SK-N-MC (cell line): ENCODE measurements around the gene PGLYRP4.

Experiments
- DNase-seq: peaks from one replicate; pipeline ENCODE4 v3.0.0-alpha.2; 2011; ENCODE audit warnings: low read depth, low spot score
- H3K27ac ChIP-seq: fragments of 200-600 bp; sonication (generic); 2 replicates; pipeline ENCODE4 v1.5.1; 2016; ENCODE audit warnings: mixed run types
- H3K36me3 ChIP-seq: fragments of 200-600 bp; sonication (generic); 2 replicates; pipeline ENCODE4 v1.6.1; 2017; ENCODE audit warnings: antibody characterized with exemption, low read length, mixed read lengths; ENCODE audit not compliant: insufficient read depth
- H3K4me3 ChIP-seq: fragments of 200-600 bp; sonication (generic); 2 replicates; pipeline ENCODE4 v1.5.1; 2016
- H3K9ac ChIP-seq: fragments of 200-600 bp; sonication (generic); 2 replicates; pipeline ENCODE4 v1.8.0; 2017; ENCODE audit warnings: mixed run types, mixed read lengths; ENCODE audit not compliant: insufficient read length
- H3K9me3 ChIP-seq: fragments of 200-600 bp; sonication (generic); 2 replicates; pipeline ENCODE4 v1.6.1; 2017; ENCODE audit warnings: low read depth, mild to moderate bottlenecking, antibody characterized with exemption, low read length, moderate library complexity, mixed read lengths
- EZH2 ChIP-seq: fragments of 200-600 bp; sonication (generic); IDR thresholded peaks from one replicate; pipeline ENCODE4 v1.6.1; 2017; ENCODE audit warnings: antibody characterized with exemption
- FOXP2 ChIP-seq: optimal IDR thresholded peaks from 2 replicates; pipeline ENCODE3; 2011; ENCODE audit warnings: mild to moderate bottlenecking, moderate library complexity; ENCODE audit not compliant: insufficient read depth; ENCODE audit errors: extremely low read length, control extremely low read depth
- POLR2AphosphoS5 ChIP-seq: IDR thresholded peaks from 2 replicates; pipeline ENCODE4 v1.6.1; 2012; ENCODE audit warnings: mild to moderate bottlenecking, low read depth, low read length, borderline replicate concordance

The PGLYRP4 gene

DNA sequence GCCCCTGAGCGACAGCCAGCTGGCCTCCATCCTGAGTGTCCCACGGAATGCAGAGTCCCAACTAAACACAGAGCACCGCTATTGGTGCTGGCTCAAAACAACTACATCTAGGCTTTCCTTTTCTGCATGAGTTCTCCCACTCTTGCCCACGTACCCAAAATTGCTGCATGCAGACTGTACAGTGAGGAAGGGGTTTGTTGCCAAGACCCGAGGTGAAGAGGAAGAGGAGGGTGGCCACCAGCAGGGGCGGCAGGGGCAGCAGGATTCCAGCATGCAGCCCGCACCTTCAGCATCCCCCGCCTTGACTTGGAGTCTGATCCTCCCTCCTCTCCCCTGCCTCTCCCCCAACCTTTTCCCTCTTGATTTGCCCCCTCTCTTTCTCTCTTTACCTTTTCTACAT, 17.1 kb upstream of the PGLYRP4 start:
- no peaks in the 10 kb centered on the region for H3K36me3 ChIP-seq
- no peak overlapping the region for H3K27ac ChIP-seq
- H3K9me3 ChIP-seq, result no peaks in the 10 kb centered on the region
- no peak overlapping the region for H3K9ac ChIP-seq
- DNase-seq, result no peak
- no peak overlapping the region for H3K4me3 ChIP-seq
- no peak for TF ChIP-seq POLR2AphosphoS5
- no peak for TF ChIP-seq EZH2
- no peak for TF ChIP-seq FOXP2

DNA sequence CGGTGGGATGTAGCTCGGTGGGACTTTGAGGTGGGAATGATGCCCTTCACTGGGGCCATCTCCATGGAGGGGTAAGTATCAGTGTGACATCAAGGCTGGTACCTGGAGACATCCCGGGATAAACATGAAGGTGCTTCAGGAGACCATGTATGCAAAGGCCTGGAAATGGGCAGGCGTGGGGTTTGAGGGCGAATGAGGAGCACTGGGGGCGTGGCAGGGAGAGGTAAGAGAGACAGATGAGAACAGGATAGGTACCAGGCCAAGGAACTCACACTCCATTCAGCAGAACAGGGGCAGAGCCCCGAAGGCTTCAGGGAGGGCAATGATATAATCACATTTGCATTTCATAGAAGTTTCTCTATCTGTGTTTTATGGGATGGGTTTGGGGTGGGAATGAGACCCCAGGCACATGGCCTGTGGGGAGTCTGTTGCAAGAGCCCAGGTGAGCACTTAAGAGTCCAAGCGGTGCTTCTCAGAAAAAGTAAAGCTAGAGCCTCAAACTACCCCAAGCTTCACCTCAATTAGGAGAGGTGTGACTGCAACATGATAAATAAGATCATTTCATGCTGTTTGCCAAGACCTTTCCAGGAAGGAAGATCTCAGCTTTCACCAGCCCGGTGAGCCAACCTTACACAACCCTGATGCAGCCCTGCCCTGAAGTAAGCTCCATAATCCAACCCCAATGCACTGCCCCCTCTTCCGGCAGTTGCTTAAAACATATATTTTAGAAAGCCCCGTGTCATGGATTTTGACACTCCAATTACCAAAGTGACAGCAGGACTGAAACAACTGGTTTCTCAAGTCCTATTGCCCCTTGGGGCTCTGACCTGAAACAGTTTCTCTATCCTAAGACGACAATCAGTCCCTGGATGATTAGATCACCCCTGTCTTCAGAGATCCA, 16.4 kb upstream of the PGLYRP4 start:
- DNase-seq, result no peak
- H3K9me3 ChIP-seq, result no peaks in the 10 kb centered on the region

GRCh38 chr1:153364156-153364555, 15.5 kb upstream of the PGLYRP4 start:
- Histone ChIP-seq H3K27ac (no peak overlapping the region), H3K36me3 (no peaks in the 10 kb centered on the region), H3K9me3 (no peaks in the 10 kb centered on the region), H3K4me3 (no peak overlapping the region), H3K9ac (no peak overlapping the region)
- no peak for DNase-seq
- no peak for TF ChIP-seq EZH2
- TF ChIP-seq POLR2AphosphoS5, result no peak
- no peak for TF ChIP-seq FOXP2

More for the DNA sequence above, 16.4 kb upstream of the PGLYRP4 start:
- no peak overlapping the region for H3K4me3 ChIP-seq
- H3K9ac ChIP-seq, result no peak overlapping the region
- H3K36me3 ChIP-seq, result no peaks in the 10 kb centered on the region
- no peak for TF ChIP-seq POLR2AphosphoS5
- TF ChIP-seq FOXP2, result no peak
- TF ChIP-seq EZH2, result no peak
- no peak overlapping the region for H3K27ac ChIP-seq

- Histone ChIP-seq H3K9ac (no peak overlapping the region), H3K27ac (no peak overlapping the region), H3K9me3 (no peaks in the 10 kb centered on the region), H3K36me3 (no peaks in the 10 kb centered on the region), H3K4me3 (no peak overlapping the region)
- no peak for TF ChIP-seq POLR2AphosphoS5
- no peak for TF ChIP-seq FOXP2
- no peak for TF ChIP-seq EZH2
- DNase-seq, result no peak
Observed at GRCh38 chr1:153363641-153364040, 15.0 kb upstream of the PGLYRP4 start.

- no peaks in the 10 kb centered on the region for H3K36me3 ChIP-seq
- H3K9me3 ChIP-seq, result no peaks in the 10 kb centered on the region
- no peak overlapping the region for H3K9ac ChIP-seq
- DNase-seq, result no peak
- TF ChIP-seq FOXP2 (no peak), EZH2 (no peak), POLR2AphosphoS5 (no peak)
- H3K4me3 ChIP-seq, result no peak overlapping the region
- no peak overlapping the region for H3K27ac ChIP-seq
Observed at GRCh38 chr1:153362187-153362775, 13.6 kb upstream of the PGLYRP4 start.

GRCh38 chr1:153361480-153362109, 13.0 kb upstream of the PGLYRP4 start:
- DNase-seq, result no peak
- no peak overlapping the region for H3K4me3 ChIP-seq
- H3K9ac ChIP-seq, result no peak overlapping the region
- no peak overlapping the region for H3K27ac ChIP-seq
- H3K36me3 ChIP-seq, result no peaks in the 10 kb centered on the region
- TF ChIP-seq POLR2AphosphoS5, result no peak
- no peak for TF ChIP-seq EZH2
- no peak for TF ChIP-seq FOXP2
- H3K9me3 ChIP-seq, result no peaks in the 10 kb centered on the region

- Histone ChIP-seq H3K9me3 (no peaks in the 10 kb centered on the region), H3K27ac (no peak overlapping the region), H3K9ac (no peak overlapping the region), H3K36me3 (no peaks in the 10 kb centered on the region), H3K4me3 (no peak overlapping the region)
- DNase-seq, result no peak
- TF ChIP-seq POLR2AphosphoS5, result no peak
- TF ChIP-seq FOXP2, result no peak
- TF ChIP-seq EZH2, result no peak
Observed at GRCh38 chr1:153360592-153361479, 12.2 kb upstream of the PGLYRP4 start.
